RPMI8226 (cell line): ENCODE results near the gene PLCG2.

Experiments used
- DNase-seq: peaks from one replicate; pipeline ENCODE4 v3.0.0-alpha.2; 2015

The PLCG2 gene

DNA sequence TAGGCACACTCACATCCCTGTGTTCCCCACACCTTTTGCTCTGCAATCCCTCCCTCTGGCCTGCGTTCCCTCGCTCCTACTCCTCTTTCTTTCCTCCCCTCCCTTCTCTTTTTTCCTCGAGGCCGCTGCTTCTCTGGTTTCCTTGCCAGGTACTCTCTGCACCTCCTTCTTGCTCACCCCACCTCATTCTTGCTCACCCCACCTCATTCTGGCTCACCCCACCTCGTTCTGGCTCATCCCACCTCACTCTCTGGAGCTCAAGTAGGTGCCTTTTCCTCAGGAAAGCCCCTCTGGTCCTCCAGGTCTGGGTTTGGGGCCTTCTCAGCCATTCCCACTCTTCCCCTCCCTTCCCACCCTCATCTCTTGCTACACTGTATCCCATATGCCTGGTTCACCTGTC lies 103.5 kb downstream of the PLCG2 start:
- no peak for DNase-seq

GRCh38 chr16:81883235-81883634 lies 104.1 kb downstream of the PLCG2 start:
- no peak for DNase-seq

DNA sequence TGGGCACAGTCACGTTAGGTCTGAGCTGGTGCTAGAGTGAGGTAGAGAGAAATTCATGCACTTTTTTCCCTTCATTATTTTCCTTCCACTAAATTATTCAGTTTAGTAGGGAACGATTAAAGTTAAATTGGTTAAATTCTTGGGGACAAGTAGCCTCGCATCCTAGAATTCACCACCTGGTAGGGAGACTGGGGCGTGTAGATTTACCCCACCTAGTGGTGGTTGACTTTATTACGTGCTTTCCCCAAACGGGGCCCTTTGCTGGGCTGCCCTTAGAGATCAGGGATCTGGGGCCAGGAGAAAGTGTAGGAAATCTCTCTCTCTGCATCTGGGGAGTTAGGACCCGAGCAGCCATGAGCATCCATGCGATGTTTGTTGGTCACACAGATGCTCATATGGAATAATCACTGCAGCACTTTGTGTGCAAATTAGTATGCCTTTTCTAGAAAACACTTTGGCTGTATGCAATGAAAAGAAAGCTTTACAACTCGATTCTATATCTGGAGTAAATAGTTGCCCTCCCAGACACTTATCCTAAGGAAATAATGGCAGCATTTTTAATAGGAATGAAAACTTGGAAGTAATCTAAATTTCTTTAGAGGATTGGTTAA lies 107.0 kb downstream of the PLCG2 start:
- DNase-seq: peak; percentile 35

DNA sequence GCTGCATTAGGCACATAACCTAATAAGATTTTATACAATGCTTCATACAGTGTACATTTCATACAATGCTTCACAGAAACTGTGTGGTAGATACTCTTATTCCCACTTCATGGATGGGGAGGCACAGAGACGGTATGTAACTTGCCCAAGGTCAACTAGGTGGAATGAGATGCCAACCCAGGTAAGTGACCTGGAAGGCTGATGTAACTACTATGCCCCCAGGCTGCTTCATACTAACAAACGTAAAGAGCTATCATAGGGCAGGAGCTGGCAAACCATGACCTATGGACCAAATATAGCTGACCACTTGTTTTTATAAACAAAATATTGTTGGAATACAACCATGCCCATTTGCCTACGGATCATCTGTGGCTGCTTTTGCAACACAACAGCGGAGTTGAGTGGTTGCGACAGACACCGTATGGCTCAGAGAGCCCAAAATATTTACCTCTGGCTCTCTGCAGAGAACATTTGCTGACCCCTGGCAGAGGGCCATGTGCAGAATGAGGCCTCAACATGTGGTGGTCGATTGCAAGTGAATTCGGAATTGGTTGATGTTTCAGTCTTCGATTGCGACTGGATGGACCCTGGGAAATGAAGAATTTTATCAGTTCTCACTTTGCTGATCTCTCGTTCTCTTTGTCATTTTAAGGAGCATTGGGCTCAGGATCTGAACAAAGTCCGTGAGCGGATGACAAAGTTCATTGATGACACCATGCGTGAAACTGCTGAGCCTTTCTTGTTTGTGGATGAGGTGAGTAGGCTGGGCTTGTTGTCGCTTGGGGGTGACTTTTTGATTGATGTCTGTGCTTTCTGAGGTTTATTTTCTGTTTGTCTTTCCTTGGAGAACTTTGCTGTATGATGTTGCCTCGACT lies 109.7 kb downstream of the PLCG2 start:
- no peak for DNase-seq

GRCh38 chr16:81891736-81892364 lies 112.8 kb downstream of the PLCG2 start:
- no peak for DNase-seq

DNA sequence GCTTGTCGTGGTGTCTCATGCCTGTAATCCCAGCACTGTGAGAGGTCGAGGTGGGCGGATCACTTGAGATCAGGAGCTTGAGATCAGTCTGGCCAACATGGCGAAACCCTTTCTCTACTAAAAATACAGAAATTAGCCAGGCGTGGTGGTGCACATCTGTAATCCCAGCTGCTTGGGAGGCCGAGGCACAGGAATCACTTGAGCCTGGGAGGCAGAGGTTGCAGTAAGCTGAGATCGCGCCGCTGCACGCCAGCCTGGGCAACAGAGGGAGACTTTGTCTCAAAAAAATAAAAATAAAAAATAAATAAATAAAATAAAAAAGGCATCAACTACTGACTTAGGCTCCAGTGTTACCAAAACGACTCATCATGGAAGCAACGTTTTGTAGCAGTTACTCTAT lies 115.5 kb downstream of the PLCG2 start:
- no peak for DNase-seq

- no peak for DNase-seq
These were observed 117.8 kb downstream of the PLCG2 start for GRCh38 chr16:81896902-81897301.

DNA sequence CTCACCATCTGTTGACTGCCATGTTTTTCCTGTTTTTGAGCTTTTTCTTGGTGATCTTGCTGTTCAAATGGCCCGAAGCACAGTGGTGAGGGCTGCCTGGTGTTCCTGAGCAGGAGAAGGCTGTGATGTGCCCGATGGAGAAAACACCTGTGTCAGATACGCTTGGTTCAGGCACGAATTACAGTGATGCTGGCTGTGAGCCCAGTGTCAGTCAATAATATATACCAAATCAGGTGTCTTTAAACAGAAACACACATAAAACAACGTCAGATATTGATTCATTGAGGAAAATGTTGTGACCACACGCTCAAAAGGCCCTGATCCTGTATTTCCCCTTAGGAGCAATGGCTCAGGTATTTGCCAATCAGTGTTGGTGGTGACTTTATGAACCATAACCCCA lies 120.5 kb downstream of the PLCG2 start:
- no peak for DNase-seq

- DNase-seq: no peak
These were observed 120.9 kb downstream of the PLCG2 start for GRCh38 chr16:81900014-81900413.

DNA sequence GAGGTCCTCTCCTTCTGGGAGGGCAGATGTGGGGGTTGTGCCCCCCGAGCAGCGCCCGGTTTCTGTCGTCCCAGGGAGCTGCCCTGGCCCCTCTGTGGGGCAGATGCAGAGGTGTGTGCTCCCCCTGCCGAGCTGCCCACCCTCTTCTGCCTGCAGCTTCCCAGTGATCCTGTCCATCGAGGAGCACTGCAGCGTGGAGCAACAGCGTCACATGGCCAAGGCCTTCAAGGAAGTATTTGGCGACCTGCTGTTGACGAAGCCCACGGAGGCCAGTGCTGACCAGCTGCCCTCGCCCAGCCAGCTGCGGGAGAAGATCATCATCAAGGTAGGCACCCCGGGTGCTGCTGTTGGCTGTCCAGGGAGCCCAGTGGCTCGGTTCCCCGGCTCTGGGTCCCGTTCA lies 121.4 kb downstream of the PLCG2 start:
- DNase-seq: no peak

- DNase-seq: no peak
These were observed 122.4 kb downstream of the PLCG2 start for GRCh38 chr16:81901484-81901883.

DNA sequence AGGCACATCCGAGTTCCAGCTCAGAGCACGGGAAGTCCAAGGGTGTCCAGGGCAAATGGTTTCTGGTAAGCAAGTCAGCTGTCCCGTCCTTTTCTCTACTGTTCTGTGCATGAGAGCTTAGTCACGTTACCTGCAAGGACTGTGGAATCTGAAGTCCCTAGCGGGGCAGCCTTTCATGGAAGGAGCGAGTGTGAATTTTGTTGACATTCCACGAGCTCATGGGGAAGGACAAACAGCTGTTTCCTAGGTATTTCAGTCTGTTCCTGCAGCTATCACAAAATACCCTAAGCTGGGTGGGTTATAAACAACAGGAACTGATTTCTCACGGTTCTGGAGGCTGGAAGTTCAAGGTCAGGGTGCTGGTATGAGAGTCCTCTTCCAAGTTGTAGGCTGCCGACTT lies 122.9 kb downstream of the PLCG2 start:
- no peak for DNase-seq

DNA sequence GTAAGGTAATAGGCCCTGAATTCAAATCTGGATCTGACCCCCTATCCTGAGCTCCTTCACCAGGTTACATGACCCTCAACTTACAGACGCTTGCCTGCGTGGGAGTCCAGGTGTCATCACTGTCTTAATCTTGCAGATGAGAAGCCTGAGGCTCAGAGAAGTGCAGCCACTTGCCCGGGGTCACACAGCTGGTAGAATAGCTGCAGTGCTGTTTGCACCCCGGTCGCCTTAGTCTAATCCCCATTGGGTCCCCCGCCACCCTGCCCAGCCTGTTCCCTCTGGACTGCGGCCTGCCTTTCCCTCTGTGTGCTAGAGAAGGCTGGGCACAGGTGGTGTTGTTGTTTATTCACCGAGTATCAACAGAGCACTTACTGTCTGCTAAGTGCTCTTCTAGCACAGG lies 125.2 kb downstream of the PLCG2 start:
- no peak for DNase-seq

GRCh38 chr16:81905277-81905676 lies 126.2 kb downstream of the PLCG2 start:
- DNase-seq: no peak

GRCh38 chr16:81907681-81908080 lies 128.6 kb downstream of the PLCG2 start:
- no peak for DNase-seq

- no peak for DNase-seq
These were observed 129.6 kb downstream of the PLCG2 start for GRCh38 chr16:81908466-81909262.

- no peak for DNase-seq
These were observed 131.3 kb downstream of the PLCG2 start for GRCh38 chr16:81910366-81910885.

- no peak for DNase-seq
These were observed 133.3 kb downstream of the PLCG2 start for GRCh38 chr16:81912395-81912794.

GRCh38 chr16:81913222-81913621 lies 134.1 kb downstream of the PLCG2 start:
- no peak for DNase-seq

DNA sequence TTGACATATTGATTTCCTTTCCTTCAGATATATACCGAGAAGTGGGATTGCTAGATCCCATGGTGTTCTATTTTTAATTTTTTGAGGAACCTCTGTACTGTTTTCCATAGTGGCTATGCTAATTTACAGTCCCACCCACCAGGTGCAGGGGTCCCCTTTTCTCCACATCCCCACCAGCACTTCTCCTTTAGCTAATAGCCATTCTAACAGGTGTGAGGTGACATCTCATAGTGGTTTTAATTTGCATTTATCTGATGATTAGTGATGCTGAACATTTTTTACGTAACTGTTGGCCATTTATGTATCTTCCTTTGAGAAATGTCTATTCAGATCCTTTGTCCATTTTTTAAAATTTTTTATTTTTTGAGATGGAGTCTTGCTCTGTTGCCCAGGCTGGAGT lies 138.3 kb downstream of the PLCG2 start:
- no peak for DNase-seq

GRCh38 chr16:81918927-81919326 lies 139.8 kb downstream of the PLCG2 start:
- DNase-seq: no peak

DNA sequence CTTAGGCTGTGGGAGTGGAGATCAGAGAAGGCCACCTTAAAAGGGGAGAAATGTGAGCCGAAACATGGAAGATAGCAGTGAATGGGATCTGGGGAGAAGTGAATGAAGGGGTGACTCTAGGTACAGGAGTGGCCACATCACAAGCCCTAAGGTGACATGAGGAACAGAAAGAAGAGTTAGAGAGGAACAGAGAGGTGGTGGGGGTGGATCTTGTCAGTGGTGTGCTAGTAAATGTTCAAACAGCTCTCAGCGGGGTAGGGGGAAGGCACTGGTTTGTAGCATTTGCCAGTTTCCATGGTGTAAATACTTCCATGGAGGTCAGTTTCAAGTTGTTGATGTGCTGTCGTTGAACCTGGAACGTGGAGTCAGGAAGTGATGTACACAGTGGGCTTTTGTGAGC lies 141.4 kb downstream of the PLCG2 start:
- no peak for DNase-seq
